Upper lobe of right lung (tissue), 1 donor: ENCODE measurements around the gene NTM. TPM values are rescaled to one million over a fixed set of nuclear protein-coding genes. Genes with fewer than 3 reads are reported as not detected.

Experiments used
- ATAC-seq: fragments of 200-7000 bp; cut with Tn5 transposase; one replicate; pipeline ENCODE4 v1.9.1; 2020; ENCODE audit warnings: mild to moderate bottlenecking, moderate library complexity
- DNase-seq: peaks from one replicate; pipeline ENCODE4 v3.0.0-alpha.2; 2020
- H3K27ac ChIP-seq: fragments of 200-600 bp; one replicate; pipeline ENCODE4 v1.8.0; 2022
- H3K27me3 ChIP-seq: fragments of 200-600 bp; one replicate; pipeline ENCODE4 v1.8.0; 2022; ENCODE audit warnings: mild to moderate bottlenecking
- H3K36me3 ChIP-seq: fragments of 200-600 bp; one replicate; pipeline ENCODE4 v1.8.0; 2022
- H3K4me1 ChIP-seq: fragments of 200-600 bp; one replicate; pipeline ENCODE4 v1.8.0; 2022
- H3K4me3 ChIP-seq: fragments of 200-600 bp; one replicate; pipeline ENCODE4 v1.8.0; 2022; ENCODE audit warnings: mild to moderate bottlenecking
- H3K9me3 ChIP-seq: fragments of 200-600 bp; one replicate; pipeline ENCODE4 v1.8.0; 2022
- intact Hi-C: fragments of 100-400 bp; cut with DNase I; formaldehyde crosslinking; loops from one replicate; pipeline ENCODE4 v1.11.0; 2022
- total RNA-seq: library from RNA; stranded (reverse); fragmentation: NEBNext Ultra II Directional; extraction: Animal tissue kit (Norgen Biotek cat#: 25700); gene quantifications from one replicate; pipeline ENCODE4 v1.2.1, GENCODE V29; 2021
- TF ChIP-seq, protein P1 (sequence below): fragments of 200-600 bp; IDR thresholded peaks from one replicate; pipeline ENCODE4 v1.8.0; 2022; ENCODE audit warnings: antibody characterized with exemption
- donor health status: DM: no; HTN: yes; CAD: no; lungs with severe emphysema.

The NTM gene
- total RNA-seq, 1 donor from 2014 or later: 3.7 TPM

DNA sequence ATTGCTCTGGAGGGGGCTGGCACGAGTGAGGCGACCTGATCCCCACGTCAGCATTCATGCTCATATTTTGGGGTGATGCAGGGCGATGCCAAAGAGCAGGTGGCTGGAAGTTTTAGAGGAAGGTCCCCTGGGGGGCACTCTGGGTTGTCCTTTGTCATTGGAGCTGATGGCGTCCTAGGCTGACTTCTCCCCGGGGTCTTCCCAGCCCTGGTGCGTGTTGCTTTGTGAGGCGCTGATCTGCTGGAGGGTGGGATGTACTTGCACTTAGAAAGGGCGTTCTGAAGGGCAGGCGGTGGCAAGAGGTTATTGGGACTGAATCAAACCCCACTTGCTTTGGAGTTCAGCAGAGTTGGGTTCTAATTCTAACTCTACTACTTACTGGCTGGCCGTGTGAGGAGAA is 313.3 kb downstream of the NTM start:
- Histone ChIP-seq H3K4me1 (no peaks in the 10 kb centered on the region), H3K27me3 (peaks cover 33% of the 10 kb centered on the region), H3K4me3 (no peak overlapping the region), H3K36me3 (no peaks in the 10 kb centered on the region), H3K9me3 (no peaks in the 10 kb centered on the region), H3K27ac (no peak overlapping the region)
- ATAC-seq (no peak), DNase-seq (no peak)
- intact Hi-C loops: no loop called here
- TF ChIP-seq, protein P1, sequence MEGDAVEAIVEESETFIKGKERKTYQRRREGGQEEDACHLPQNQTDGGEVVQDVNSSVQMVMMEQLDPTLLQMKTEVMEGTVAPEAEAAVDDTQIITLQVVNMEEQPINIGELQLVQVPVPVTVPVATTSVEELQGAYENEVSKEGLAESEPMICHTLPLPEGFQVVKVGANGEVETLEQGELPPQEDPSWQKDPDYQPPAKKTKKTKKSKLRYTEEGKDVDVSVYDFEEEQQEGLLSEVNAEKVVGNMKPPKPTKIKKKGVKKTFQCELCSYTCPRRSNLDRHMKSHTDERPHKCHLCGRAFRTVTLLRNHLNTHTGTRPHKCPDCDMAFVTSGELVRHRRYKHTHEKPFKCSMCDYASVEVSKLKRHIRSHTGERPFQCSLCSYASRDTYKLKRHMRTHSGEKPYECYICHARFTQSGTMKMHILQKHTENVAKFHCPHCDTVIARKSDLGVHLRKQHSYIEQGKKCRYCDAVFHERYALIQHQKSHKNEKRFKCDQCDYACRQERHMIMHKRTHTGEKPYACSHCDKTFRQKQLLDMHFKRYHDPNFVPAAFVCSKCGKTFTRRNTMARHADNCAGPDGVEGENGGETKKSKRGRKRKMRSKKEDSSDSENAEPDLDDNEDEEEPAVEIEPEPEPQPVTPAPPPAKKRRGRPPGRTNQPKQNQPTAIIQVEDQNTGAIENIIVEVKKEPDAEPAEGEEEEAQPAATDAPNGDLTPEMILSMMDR: no peak

DNA sequence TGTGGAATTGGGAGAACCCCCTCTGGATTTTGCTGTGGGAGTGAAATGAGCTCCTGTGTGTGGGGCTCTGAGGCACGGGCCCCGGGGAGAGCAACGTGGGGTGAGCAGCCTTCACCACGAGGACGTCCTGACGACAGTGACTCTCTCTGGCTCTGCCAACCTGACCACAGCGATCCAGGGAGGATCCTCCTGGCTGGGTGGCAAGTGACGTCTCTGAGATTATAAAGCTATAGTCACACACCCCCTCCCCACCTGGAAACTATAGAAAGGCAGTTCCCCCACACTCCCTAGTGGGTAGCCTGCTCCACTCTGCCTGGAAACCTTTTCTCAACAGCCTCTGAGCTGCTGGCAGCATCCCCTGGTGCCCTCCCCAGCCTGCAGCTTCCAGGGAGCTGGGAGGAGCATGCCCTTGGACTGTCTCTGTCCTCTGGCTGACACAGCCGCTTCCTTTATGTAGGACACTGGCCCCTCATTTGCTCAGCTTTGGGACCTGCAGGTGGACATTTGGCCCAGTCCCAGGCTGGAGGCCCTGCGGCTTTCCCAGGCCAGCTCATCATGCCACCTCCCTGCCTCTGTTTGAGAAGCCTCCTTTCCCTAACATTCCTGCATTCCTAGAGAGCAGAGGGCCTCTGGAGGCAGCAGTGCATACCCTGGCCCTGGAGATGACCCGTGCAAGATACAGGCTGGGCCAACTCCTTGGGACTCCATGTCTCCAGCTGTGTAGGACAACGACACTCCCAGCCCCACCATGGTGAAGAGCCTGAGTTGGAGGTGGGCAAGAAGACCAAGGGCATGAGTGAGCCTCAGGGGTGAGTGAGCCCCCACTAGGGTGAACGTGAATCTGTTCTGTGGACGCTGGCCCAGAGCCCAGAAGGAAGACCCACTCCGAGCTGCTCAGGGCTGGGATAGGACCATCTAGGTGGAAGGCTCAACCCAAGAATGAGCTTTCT is 314.0 kb downstream of the NTM start:
- no peak for ATAC-seq
- no peak overlapping the region for H3K4me3 ChIP-seq
- H3K9me3 ChIP-seq: no peaks in the 10 kb centered on the region
- no peak overlapping the region for H3K27ac ChIP-seq
- intact Hi-C loops: no loop called here
- no peak for DNase-seq
- TF ChIP-seq, protein P1: no peak
- H3K36me3 ChIP-seq: no peaks in the 10 kb centered on the region
- H3K4me1 ChIP-seq: no peaks in the 10 kb centered on the region
- H3K27me3 ChIP-seq: peaks cover 39% of the 10 kb centered on the region

- intact Hi-C loops: no loop called here
- Histone ChIP-seq H3K4me1 (no peaks in the 10 kb centered on the region), H3K27ac (no peak overlapping the region), H3K36me3 (no peaks in the 10 kb centered on the region), H3K27me3 (peaks cover 44% of the 10 kb centered on the region), H3K9me3 (no peaks in the 10 kb centered on the region), H3K4me3 (no peak overlapping the region)
- TF ChIP-seq, protein P1: no peak
- ATAC-seq: no peak
- DNase-seq: no peak
Observed at GRCh38 chr11:131685206-131685605, 314.8 kb downstream of the NTM start.

- Histone ChIP-seq H3K4me1 (no peaks in the 10 kb centered on the region), H3K27ac (no peak overlapping the region), H3K9me3 (no peaks in the 10 kb centered on the region), H3K36me3 (no peaks in the 10 kb centered on the region), H3K4me3 (no peak overlapping the region), H3K27me3 (peaks cover 44% of the 10 kb centered on the region)
- DNase-seq (no peak), ATAC-seq (no peak)
- TF ChIP-seq, protein P1: no peak
- intact Hi-C loops: no loop called here
Observed at GRCh38 chr11:131685906-131686305, 315.5 kb downstream of the NTM start.

DNA sequence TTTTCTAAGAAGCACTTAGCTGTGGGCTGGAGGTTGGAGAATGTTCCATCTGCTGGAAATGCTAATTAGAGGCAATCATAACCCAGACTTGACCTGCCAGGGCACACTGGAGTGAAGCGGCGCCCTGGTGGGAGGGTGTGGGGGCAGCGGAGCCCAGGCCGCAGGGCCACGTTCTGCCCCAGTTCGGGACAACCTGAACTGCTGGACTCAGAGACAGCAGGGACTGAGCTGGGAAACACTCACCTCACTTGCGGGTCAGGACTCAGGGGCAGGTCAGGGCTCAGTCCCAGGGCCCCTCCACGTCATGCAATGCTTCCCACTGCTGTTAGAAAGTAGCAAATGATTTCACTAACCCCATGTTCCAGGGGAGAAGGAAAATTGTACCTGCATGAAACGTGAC is 316.4 kb downstream of the NTM start:
- TF ChIP-seq, protein P1: no peak
- Histone ChIP-seq H3K4me1 (no peaks in the 10 kb centered on the region), H3K36me3 (no peaks in the 10 kb centered on the region), H3K27ac (no peak overlapping the region), H3K9me3 (no peaks in the 10 kb centered on the region), H3K27me3 (peaks cover 43% of the 10 kb centered on the region), H3K4me3 (no peak overlapping the region)
- intact Hi-C loops: no loop called here
- ATAC-seq (no peak), DNase-seq (no peak)
